Suppressor macrophage treated with lipopolysaccharide for 1 hour (primary cell): ENCODE results near the gene SEL1L2.
A peak's percentile ranks its signal among the peaks of the same experiment; 100 is the strongest.
"Not testable (repeated sequence)": the region's sequence is repeated elsewhere in the genome, so short reads cannot be mapped to it uniquely, and the experiment has no call there.

Experiments
- DNase-seq, 3 donors: peaks; one replicate each; pipeline ENCODE4 v3.0.0-alpha.2; 2020 to 2022

The SEL1L2 gene

GRCh38 chr20:13990465-13990864 is at the start of gene SEL1L2:
SEL1L2 (minus strand) TSS chr20:13990614; CDS start chr20:13990534, 80 bp downstream.
- DNase-seq: no peak

GRCh38 chr20:14036567-14036966 is 46.2 kb upstream of the SEL1L2 start:
- DNase-seq: no peak

GRCh38 chr20:14033310-14033709 is 42.9 kb upstream of the SEL1L2 start:
- DNase-seq: no peak

GRCh38 chr20:14030991-14031390 is 40.6 kb upstream of the SEL1L2 start:
- DNase-seq: no peak

GRCh38 chr20:14012671-14013070 is 22.3 kb upstream of the SEL1L2 start:
- DNase-seq: no peak

GRCh38 chr20:14009208-14009607 is 18.8 kb upstream of the SEL1L2 start:
- no peak for DNase-seq

GRCh38 chr20:14005996-14006395 is 15.6 kb upstream of the SEL1L2 start:
- no peak for DNase-seq

- DNase-seq: no peak
These were observed 10.5 kb upstream of the SEL1L2 start for GRCh38 chr20:14000917-14001316.

GRCh38 chr20:13996265-13996664 is 5.9 kb upstream of the SEL1L2 start:
- DNase-seq: no peak

GRCh38 chr20:13995841-13996240 is 5.4 kb upstream of the SEL1L2 start:
- DNase-seq: peak in 1 of 3 donors; percentile 24

- DNase-seq: peak; percentile 76 to 90 (median 89)
These were observed 4.8 kb upstream of the SEL1L2 start, which contains the start of gene MACROD2 for GRCh38 chr20:13995086-13995665. MACROD2 (plus strand) TSS chr20:13995516.

- not testable (repeated sequence) for DNase-seq
These were observed 1.5 kb upstream of the SEL1L2 start for GRCh38 chr20:13991955-13992354.

- no peak for DNase-seq
These were observed 897 bp upstream of the SEL1L2 start for GRCh38 chr20:13991311-13991710.

- no peak for DNase-seq
These were observed 6.2 kb downstream of the SEL1L2 start for GRCh38 chr20:13984211-13984610.

GRCh38 chr20:13960525-13960924 is 29.9 kb downstream of the SEL1L2 start:
- no peak for DNase-seq

GRCh38 chr20:13960119-13960518 is 30.3 kb downstream of the SEL1L2 start:
- no peak for DNase-seq

- DNase-seq: no peak
These were observed 37.2 kb downstream of the SEL1L2 start for GRCh38 chr20:13953227-13953626.

- DNase-seq: no peak
These were observed 42.7 kb downstream of the SEL1L2 start for GRCh38 chr20:13947719-13948118.

- DNase-seq: no peak
These were observed 49.4 kb downstream of the SEL1L2 start for GRCh38 chr20:13941031-13941430.

GRCh38 chr20:13936781-13937576 is 53.4 kb downstream of the SEL1L2 start:
- DNase-seq: no peak

- DNase-seq: no peak
These were observed 55.2 kb downstream of the SEL1L2 start for GRCh38 chr20:13934992-13935894.

GRCh38 chr20:13930281-13930680 is 60.1 kb downstream of the SEL1L2 start:
- DNase-seq: no peak

GRCh38 chr20:13929836-13930235 is 60.6 kb downstream of the SEL1L2 start:
- DNase-seq: no peak
